Measurements from ENCODE around the gene KNDC1. TPM values are rescaled to one million over a fixed set of nuclear protein-coding genes. Genes with fewer than 3 reads are reported as not detected.

The KNDC1 gene
- total RNA-seq, 1 donor from 2014 or later: 20.3 TPM

GRCh38 chr10:133224756-133225372 lies 64.8 kb downstream of the KNDC1 start:
- Mint-ChIP-seq H3K4me3 (no peak overlapping the region), H3K27ac (peak overlapping the region; percentile 85), H3K4me1 (peaks cover 21% of the 10 kb centered on the region), H3K9me3 (no peaks in the 10 kb centered on the region), H3K36me3 (no peaks in the 10 kb centered on the region), H3K27me3 (ENCODE audit: low read depth) (peaks cover 71% of the 10 kb centered on the region)
- DNase-seq (ENCODE audit: low spot score in 2 of 2, unreplicated experiment in 2 of 2): no peak
- TF ChIP-seq CTCF (IDR thresholded peaks at IDR 0.05; ENCODE audit: unreplicated experiment): no peak

- TF ChIP-seq CTCF (IDR thresholded peaks at IDR 0.05; ENCODE audit: unreplicated experiment): no peak
- H3K36me3 Mint-ChIP-seq: no peaks in the 10 kb centered on the region
- H3K9me3 Mint-ChIP-seq: no peaks in the 10 kb centered on the region
- H3K27me3 Mint-ChIP-seq (ENCODE audit: low read depth): peaks cover 72% of the 10 kb centered on the region
- no peak for DNase-seq (ENCODE audit: low spot score in 2 of 2, unreplicated experiment in 2 of 2)
- H3K27ac Mint-ChIP-seq: no peak overlapping the region
- H3K4me3 Mint-ChIP-seq: no peak overlapping the region
- H3K4me1 Mint-ChIP-seq: peaks cover 21% of the 10 kb centered on the region
These were observed 65.7 kb downstream of the KNDC1 start for GRCh38 chr10:133225707-133226191.

GRCh38 chr10:133226251-133226808 lies 66.3 kb downstream of the KNDC1 start:
- peaks cover 69% of the 10 kb centered on the region for H3K27me3 Mint-ChIP-seq (ENCODE audit: low read depth)
- no peaks in the 10 kb centered on the region for H3K9me3 Mint-ChIP-seq
- H3K4me3 Mint-ChIP-seq: no peak overlapping the region
- TF ChIP-seq CTCF (IDR thresholded peaks at IDR 0.05; ENCODE audit: unreplicated experiment): no peak
- H3K27ac Mint-ChIP-seq: no peak overlapping the region
- H3K4me1 Mint-ChIP-seq: peaks cover 18% of the 10 kb centered on the region
- H3K36me3 Mint-ChIP-seq: no peaks in the 10 kb centered on the region
- DNase-seq (ENCODE audit: low spot score in 2 of 2, unreplicated experiment in 2 of 2): no peak

- peaks cover 73% of the 10 kb centered on the region for H3K27me3 Mint-ChIP-seq (ENCODE audit: low read depth)
- no peaks in the 10 kb centered on the region for H3K36me3 Mint-ChIP-seq
- no peak for DNase-seq (ENCODE audit: low spot score in 2 of 2, unreplicated experiment in 2 of 2)
- H3K9me3 Mint-ChIP-seq: no peaks in the 10 kb centered on the region
- no peak for TF ChIP-seq CTCF (IDR thresholded peaks at IDR 0.05; ENCODE audit: unreplicated experiment)
- H3K27ac Mint-ChIP-seq: no peak overlapping the region
- no peak overlapping the region for H3K4me3 Mint-ChIP-seq
- peaks cover 20% of the 10 kb centered on the region for H3K4me1 Mint-ChIP-seq
These were observed 67.2 kb downstream of the KNDC1 start for GRCh38 chr10:133227256-133227655.

GRCh38 chr10:133229265-133230043 lies 69.4 kb downstream of the KNDC1 start:
- peak overlapping the region; percentile 39 for H3K4me3 Mint-ChIP-seq
- DNase-seq (ENCODE audit: low spot score in 2 of 2, unreplicated experiment in 2 of 2): no peak
- no peak for TF ChIP-seq CTCF (IDR thresholded peaks at IDR 0.05; ENCODE audit: unreplicated experiment)
- no peaks in the 10 kb centered on the region for H3K9me3 Mint-ChIP-seq
- H3K4me1 Mint-ChIP-seq: peaks cover 19% of the 10 kb centered on the region
- H3K27ac Mint-ChIP-seq: no peak overlapping the region
- H3K27me3 Mint-ChIP-seq (ENCODE audit: low read depth): peaks cover 85% of the 10 kb centered on the region
- H3K36me3 Mint-ChIP-seq: no peaks in the 10 kb centered on the region
